ENCODE measurements around the gene LRRK1.

The LRRK1 gene

DNA sequence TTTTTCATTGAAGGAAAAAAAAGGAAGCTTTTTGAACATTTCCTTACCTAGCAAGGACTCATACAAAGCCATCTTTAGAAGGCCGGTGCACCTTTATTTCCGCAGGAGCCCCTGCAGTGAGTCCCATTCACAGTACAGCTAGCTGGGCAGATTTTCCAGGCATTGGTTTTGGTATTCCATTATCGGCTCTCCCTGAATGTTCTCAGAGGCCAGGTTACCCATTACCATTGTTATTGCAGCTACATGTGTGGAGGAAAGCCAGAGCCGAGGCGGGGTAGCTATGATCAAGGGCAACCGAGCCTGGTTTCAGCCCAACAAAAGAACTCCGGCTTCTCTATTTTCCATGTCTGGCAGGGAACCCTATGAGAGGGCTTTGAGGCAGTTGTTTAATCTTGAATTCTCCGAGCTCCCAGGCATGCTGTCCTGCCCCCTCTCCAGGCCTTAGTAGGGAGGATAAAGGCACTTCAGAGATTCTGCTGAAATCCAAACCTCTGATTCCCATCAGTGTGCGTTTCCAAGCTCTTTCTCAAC, 100.3 kb downstream of the LRRK1 start:
- TF ChIP-seq, protein P1, sequence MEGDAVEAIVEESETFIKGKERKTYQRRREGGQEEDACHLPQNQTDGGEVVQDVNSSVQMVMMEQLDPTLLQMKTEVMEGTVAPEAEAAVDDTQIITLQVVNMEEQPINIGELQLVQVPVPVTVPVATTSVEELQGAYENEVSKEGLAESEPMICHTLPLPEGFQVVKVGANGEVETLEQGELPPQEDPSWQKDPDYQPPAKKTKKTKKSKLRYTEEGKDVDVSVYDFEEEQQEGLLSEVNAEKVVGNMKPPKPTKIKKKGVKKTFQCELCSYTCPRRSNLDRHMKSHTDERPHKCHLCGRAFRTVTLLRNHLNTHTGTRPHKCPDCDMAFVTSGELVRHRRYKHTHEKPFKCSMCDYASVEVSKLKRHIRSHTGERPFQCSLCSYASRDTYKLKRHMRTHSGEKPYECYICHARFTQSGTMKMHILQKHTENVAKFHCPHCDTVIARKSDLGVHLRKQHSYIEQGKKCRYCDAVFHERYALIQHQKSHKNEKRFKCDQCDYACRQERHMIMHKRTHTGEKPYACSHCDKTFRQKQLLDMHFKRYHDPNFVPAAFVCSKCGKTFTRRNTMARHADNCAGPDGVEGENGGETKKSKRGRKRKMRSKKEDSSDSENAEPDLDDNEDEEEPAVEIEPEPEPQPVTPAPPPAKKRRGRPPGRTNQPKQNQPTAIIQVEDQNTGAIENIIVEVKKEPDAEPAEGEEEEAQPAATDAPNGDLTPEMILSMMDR (conservative IDR thresholded peaks at IDR 0.05; ENCODE audit: low read depth, low read length): no peak
- no peak for DNase-seq (ENCODE audit: low read depth)
- H3K4me3 ChIP-seq (ENCODE audit: low read depth, low read length): no peak overlapping the region

DNA sequence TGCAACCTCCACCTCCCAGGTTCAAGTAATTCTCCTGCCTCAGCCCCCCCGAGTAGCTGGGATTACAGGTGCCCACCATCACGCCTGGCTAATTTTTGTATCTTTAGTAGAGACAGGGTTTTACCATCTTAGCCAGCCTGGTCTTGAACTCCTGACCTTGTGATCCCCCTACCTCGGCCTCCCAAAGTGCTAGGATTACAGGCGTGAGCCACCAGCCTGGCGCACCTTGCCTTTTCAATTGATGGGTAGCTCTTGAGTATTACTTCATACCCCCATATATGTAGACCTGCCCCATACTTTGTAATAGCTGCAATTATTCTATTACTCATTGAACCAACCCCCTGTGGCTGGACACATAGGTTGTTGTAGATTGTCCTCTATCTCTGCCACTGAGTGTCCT, 101.3 kb downstream of the LRRK1 start:
- no peak overlapping the region for H3K4me3 ChIP-seq (ENCODE audit: low read depth, low read length)
- TF ChIP-seq, protein P1 (conservative IDR thresholded peaks at IDR 0.05; ENCODE audit: low read depth, low read length): no peak
- no peak for DNase-seq (ENCODE audit: low read depth)

DNA sequence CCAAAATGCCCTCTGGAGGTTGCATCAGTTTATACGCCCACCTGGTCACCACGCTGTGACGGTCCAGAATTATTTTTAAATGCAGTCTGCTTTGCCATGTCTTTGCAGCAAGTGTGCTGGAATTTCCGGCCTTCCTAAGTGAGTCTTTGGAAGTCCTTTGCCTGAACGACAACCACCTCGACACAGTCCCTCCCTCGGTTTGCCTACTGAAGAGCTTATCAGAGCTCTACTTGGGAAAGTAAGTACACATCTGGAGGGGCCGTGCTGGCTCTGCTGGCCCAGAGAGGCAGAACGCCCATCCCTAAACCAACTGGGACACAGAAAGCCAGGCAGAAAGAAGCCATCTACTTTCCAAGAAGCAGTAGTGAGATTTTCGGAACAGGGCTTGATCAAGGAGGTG, 101.8 kb downstream of the LRRK1 start:
- no peak for DNase-seq (ENCODE audit: low read depth)

DNA sequence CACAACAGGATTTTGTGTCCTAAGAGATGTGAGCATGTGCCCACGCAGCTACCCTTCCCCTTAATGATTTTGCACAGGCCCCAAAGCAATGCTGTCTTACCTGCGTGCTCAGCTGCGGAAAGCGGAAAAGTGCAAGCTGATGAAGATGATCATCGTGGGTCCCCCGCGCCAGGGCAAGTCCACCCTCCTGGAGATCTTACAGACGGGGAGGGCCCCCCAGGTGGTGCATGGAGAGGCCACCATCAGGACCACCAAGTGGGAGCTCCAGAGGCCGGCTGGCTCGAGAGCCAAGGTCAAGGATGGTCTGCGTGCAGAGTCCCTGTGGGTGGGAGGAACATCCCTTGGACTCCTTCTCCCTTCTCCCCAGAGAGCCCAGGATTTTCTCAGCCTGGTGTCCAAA, 103.1 kb downstream of the LRRK1 start:
- H3K4me3 ChIP-seq (ENCODE audit: low read depth, low read length): no peak overlapping the region
- no peak for DNase-seq (ENCODE audit: low read depth)
- TF ChIP-seq, protein P1 (conservative IDR thresholded peaks at IDR 0.05; ENCODE audit: low read depth, low read length): no peak

More for the DNA sequence above, 101.8 kb downstream of the LRRK1 start:
- H3K4me3 ChIP-seq (ENCODE audit: low read depth, low read length): no peak overlapping the region
- TF ChIP-seq, protein P1 (conservative IDR thresholded peaks at IDR 0.05; ENCODE audit: low read depth, low read length): no peak

DNA sequence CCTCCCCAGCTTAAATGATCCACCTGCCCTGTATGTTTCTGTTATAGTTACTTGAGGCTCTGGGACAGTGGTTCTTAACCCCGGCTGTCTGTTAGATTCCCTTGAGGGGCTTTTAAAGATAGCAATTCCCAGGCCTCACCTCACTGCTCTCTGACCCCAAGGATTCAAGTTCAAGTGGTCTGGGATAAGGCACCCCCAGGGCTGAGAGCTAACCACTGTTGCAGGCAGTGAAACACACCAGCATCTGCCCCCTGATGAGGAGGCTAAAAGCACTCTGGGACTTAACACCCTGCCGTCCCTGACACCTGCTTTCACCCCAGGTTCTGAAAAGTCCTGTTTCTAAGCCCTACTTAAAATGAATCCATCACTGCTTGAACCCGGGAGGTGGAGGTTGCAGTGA, 103.7 kb downstream of the LRRK1 start:
- TF ChIP-seq, protein P1 (conservative IDR thresholded peaks at IDR 0.05; ENCODE audit: low read depth, low read length): no peak
- no peak overlapping the region for H3K4me3 ChIP-seq (ENCODE audit: low read depth, low read length)
- no peak for DNase-seq (ENCODE audit: low read depth)

DNA sequence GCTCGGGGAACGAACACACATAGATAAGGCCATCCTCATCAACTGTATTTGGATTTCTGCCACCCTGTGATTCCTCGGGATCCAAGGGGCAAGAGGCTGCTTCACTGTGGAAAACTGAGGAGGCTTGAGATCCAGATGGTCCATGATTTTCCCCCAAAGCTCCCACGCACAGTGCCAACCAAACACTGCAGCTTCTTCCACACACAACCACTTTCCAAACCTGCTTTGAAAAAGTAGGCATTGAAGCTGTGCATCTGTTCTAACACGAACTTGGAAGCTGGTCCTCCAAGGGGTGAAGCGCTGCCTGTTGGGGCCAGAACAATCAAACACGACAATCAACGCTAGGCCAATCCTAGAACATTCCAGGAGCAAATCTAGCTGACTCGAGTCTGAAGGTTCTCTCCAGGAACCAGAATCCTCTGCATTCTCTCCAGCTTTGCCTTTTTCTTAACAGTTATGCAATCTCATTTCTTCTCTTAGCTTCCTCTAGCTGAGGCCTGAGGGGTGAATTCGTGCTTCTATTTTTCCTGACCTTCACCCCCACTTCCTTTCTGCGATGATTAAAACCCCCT, 104.4 kb downstream of the LRRK1 start:
- TF ChIP-seq, protein P1 (conservative IDR thresholded peaks at IDR 0.05; ENCODE audit: low read depth, low read length): no peak
- no peak for DNase-seq (ENCODE audit: low read depth)
- no peak overlapping the region for H3K4me3 ChIP-seq (ENCODE audit: low read depth, low read length)

DNA sequence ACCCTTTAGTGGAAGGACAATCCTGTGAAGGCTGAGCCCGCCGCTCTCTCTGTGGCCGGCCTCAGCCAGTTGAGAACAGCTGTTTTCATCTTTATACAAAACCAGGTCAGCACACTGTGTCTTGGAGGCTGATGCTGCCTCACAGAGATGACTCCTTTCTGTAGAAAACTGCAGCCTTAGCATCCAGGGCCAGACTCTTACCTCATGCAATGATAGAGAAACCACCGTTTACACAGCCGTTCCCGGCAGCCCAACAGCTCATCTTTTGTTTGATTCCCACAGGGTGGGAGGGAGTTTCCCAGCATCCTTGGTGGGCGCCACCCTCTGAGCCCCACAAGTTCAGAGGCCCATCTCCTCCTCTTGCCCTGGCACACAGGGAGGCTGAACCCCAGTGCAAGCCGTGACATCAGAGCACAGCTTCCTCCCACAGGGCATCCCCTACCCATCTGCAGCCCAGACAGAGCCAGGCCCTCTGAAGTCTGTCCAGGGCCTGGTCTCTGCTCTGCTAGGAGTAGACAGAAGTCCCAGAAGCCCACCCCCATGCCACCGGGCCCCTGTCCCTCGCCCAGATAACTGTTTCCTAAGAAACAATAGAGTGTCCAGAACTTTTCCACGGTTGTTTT, 105.0 kb downstream of the LRRK1 start:
- DNase-seq (ENCODE audit: low read depth): peak; percentile 96
- TF ChIP-seq, protein P1 (conservative IDR thresholded peaks at IDR 0.05; ENCODE audit: low read depth, low read length): no peak
- no peak overlapping the region for H3K4me3 ChIP-seq (ENCODE audit: low read depth, low read length)
